Neuronal stem cell (in vitro differentiated cells): Measurements from ENCODE around the gene TAC1.
"Not testable (repeated sequence)": the region's sequence is repeated elsewhere in the genome, so short reads cannot be mapped to it uniquely, and the experiment has no call there.

Source experiments
- DNase-seq: peaks from one replicate; pipeline ENCODE4 v3.0.0-alpha.2; 2013; ENCODE audit warnings: low spot score
- H2AFZ ChIP-seq: one replicate; pipeline ENCODE4 v1.6.1; 2013; ENCODE audit warnings: mild to moderate bottlenecking, low read length, inconsistent platforms
- H2AK5ac ChIP-seq: 2 replicates; pipeline ENCODE4 v1.6.1; 2013; ENCODE audit warnings: low read depth, mild to moderate bottlenecking, inconsistent platforms, low read length, moderate library complexity, mixed read lengths
- H2BK120ac ChIP-seq: 2 replicates; pipeline ENCODE4 v1.6.1; 2013; ENCODE audit warnings: low read depth, mild to moderate bottlenecking, inconsistent platforms, low read length, moderate library complexity, mixed read lengths
- H2BK12ac ChIP-seq: one replicate; pipeline ENCODE4 v1.6.1; 2013; ENCODE audit warnings: low read length, inconsistent platforms
- H2BK15ac ChIP-seq: 2 replicates; pipeline ENCODE4 v1.6.1; 2013; ENCODE audit warnings: mild to moderate bottlenecking, low read length, inconsistent platforms, mixed read lengths
- H2BK5ac ChIP-seq: one replicate; pipeline ENCODE4 v1.6.1; 2013; ENCODE audit warnings: inconsistent platforms, mild to moderate bottlenecking, low read length, moderate library complexity
- H3K14ac ChIP-seq: one replicate; pipeline ENCODE4 v1.6.1; 2013; ENCODE audit warnings: low read length, inconsistent platforms
- H3K18ac ChIP-seq: 2 replicates; pipeline ENCODE4 v1.6.1; 2013; ENCODE audit warnings: low read length, inconsistent platforms
- H3K23ac ChIP-seq: 2 replicates; pipeline ENCODE4 v1.6.1; 2013; ENCODE audit warnings: low read depth, mild to moderate bottlenecking, mixed read lengths, low read length, inconsistent platforms; ENCODE audit not compliant: poor library complexity
- H3K27ac ChIP-seq: replicated peaks from 3 replicates; pipeline ENCODE4 v1.5.1; 2013; ENCODE audit warnings: low read length, inconsistent platforms
- H3K27me3 ChIP-seq, 3 experiments: 2 replicates each; pipeline ENCODE4 v1.6.1; 2013; ENCODE audit warnings: low read length in 3 of 3, mild to moderate bottlenecking in 2 of 3, inconsistent platforms in 1 of 3, low read depth in 1 of 3, mixed read lengths in 1 of 3, moderate library complexity in 1 of 3; ENCODE audit not compliant: control insufficient read depth in 3 of 3, insufficient read depth in 3 of 3
- H3K36me3 ChIP-seq, 2 donors: replicated peaks in 1 of 2; 2 replicates each; pipeline ENCODE4 v1.6.1; 2013; ENCODE audit warnings: low read length in 2 of 2; ENCODE audit not compliant: control insufficient read depth in 2 of 2, insufficient read depth in 2 of 2
- H3K4ac ChIP-seq: 2 replicates; pipeline ENCODE4 v1.6.1; 2013; ENCODE audit warnings: inconsistent platforms, mild to moderate bottlenecking, low read length, moderate library complexity
- H3K4me1 ChIP-seq, 2 donors: 1 replicate in 1 of 2; 2 replicates in 1 of 2; pipeline ENCODE4 v1.6.1; 2013; ENCODE audit warnings: low read length in 2 of 2, low read depth in 1 of 2; ENCODE audit not compliant: control insufficient read depth in 2 of 2, insufficient read depth in 1 of 2
- H3K4me2 ChIP-seq: one replicate; pipeline ENCODE4 v1.6.1; 2013; ENCODE audit warnings: mild to moderate bottlenecking, low read length, inconsistent platforms; ENCODE audit not compliant: insufficient read depth, poor library complexity, severe bottlenecking
- H3K4me3 ChIP-seq, 2 donors: 2 replicates each; pipeline ENCODE4 v1.5.1; 2013; ENCODE audit warnings: low read length in 2 of 2, mild to moderate bottlenecking in 2 of 2, inconsistent platforms in 1 of 2, moderate library complexity in 1 of 2
- H3K79me1 ChIP-seq: one replicate; pipeline ENCODE4 v1.6.1; 2013; ENCODE audit warnings: low read depth, mild to moderate bottlenecking, inconsistent platforms, low read length, moderate library complexity
- H3K9ac ChIP-seq: one replicate; pipeline ENCODE4 v1.6.1; 2013; ENCODE audit warnings: mild to moderate bottlenecking, low read depth, low read length, inconsistent platforms; ENCODE audit not compliant: poor library complexity
- H3K9me3 ChIP-seq, 2 donors: replicated peaks in 1 of 2; 2 replicates each; pipeline versions ENCODE3 to v1.6.1; 2013; ENCODE audit warnings: low read length in 2 of 2, mild to moderate bottlenecking in 2 of 2, inconsistent platforms in 1 of 2, low read depth in 1 of 2, mixed read lengths in 1 of 2, moderate library complexity in 1 of 2; ENCODE audit not compliant: control insufficient read depth in 2 of 2, insufficient read depth in 1 of 2
- H4K8ac ChIP-seq: one replicate; pipeline ENCODE4 v1.6.1; 2013; ENCODE audit warnings: low read depth, mild to moderate bottlenecking, inconsistent platforms, low read length, moderate library complexity
- H4K91ac ChIP-seq: one replicate; pipeline ENCODE4 v1.6.1; 2013; ENCODE audit warnings: low read length, low read depth, mild to moderate bottlenecking, inconsistent platforms; ENCODE audit not compliant: poor library complexity
- WGBS, 2 donors: extraction: QIAGEN DNeasy Blood & Tissue Kit; methylation state at CpG; one replicate each; pipeline ENCODE4 v1.1.7; 2013; ENCODE audit warnings: missing lambda C conversion rate in 2 of 2, mixed read lengths in 1 of 2; ENCODE audit not compliant: insufficient read length in 2 of 2, insufficient replicate concordance in 1 of 2; ENCODE audit errors: extremely low coverage in 2 of 2; 5-methylcytosine and 5-hydroxymethylcytosine counted together

The TAC1 gene

GRCh38 chr7:97772045-97772901, 40.4 kb downstream of the TAC1 start:
- H3K4ac ChIP-seq, result no peak overlapping the region
- no peak overlapping the region for H3K4me2 ChIP-seq
- no peak overlapping the region for H2BK120ac ChIP-seq
- no peak overlapping the region for H4K8ac ChIP-seq
- no peak overlapping the region for H2AFZ ChIP-seq
- no peak overlapping the region for H3K23ac ChIP-seq
- H3K18ac ChIP-seq, result no peak overlapping the region
- no peaks in the 10 kb centered on the region for H3K27me3 ChIP-seq
- H3K27ac ChIP-seq, result no peak overlapping the region
- H3K9me3 ChIP-seq, result no peaks in the 10 kb centered on the region
- no peak overlapping the region for H4K91ac ChIP-seq
- no peak overlapping the region for H2BK15ac ChIP-seq
- H3K36me3 ChIP-seq, result no peaks in the 10 kb centered on the region
- H3K79me1 ChIP-seq, result no peaks in the 10 kb centered on the region
- no peak for DNase-seq
- H2AK5ac ChIP-seq, result no peak overlapping the region
- H3K4me3 ChIP-seq, result no peak overlapping the region
- H3K9ac ChIP-seq, result no peak overlapping the region
- no CpG with 5 or more reads among the region's 4 CpGs for WGBS, 2 donors
- H2BK5ac ChIP-seq, result no peak overlapping the region
- no peak overlapping the region for H2BK12ac ChIP-seq
- no peak overlapping the region for H3K14ac ChIP-seq
- no peaks in the 10 kb centered on the region for H3K4me1 ChIP-seq

GRCh38 chr7:97786398-97786797, 54.5 kb downstream of the TAC1 start:
- not testable (repeated sequence) for H3K4me2 ChIP-seq, H3K27ac ChIP-seq, H3K4ac ChIP-seq, H3K79me1 ChIP-seq, H3K4me3 ChIP-seq, H3K36me3 ChIP-seq, H3K4me1 ChIP-seq, H3K27me3 ChIP-seq, H2BK15ac ChIP-seq, H2BK12ac ChIP-seq, H3K14ac ChIP-seq, H3K23ac ChIP-seq, H3K9ac ChIP-seq, H3K18ac ChIP-seq, H3K9me3 ChIP-seq, H2BK5ac ChIP-seq, H2BK120ac ChIP-seq, H2AFZ ChIP-seq, H4K91ac ChIP-seq, DNase-seq, H4K8ac ChIP-seq, H2AK5ac ChIP-seq
- whole genome bisulfite sequencing, 2 donors, result no CpG with 5 or more reads among the region's 7 CpGs
